SK-N-DZ (cell line): ENCODE measurements around the gene TRIM49C. TPM values are rescaled to one million over a fixed set of nuclear protein-coding genes. Genes with fewer than 3 reads are reported as not detected.
"Not testable (repeated sequence)": the region's sequence is repeated elsewhere in the genome, so short reads cannot be mapped to it uniquely, and the experiment has no call there.

Experiments
- DNase-seq: peaks from one replicate; pipeline ENCODE4 v3.0.0-alpha.2; 2015; ENCODE audit warnings: low spot score
- polyA plus RNA-seq, 2 experiments: library from polyadenylated mRNA; depleted of rRNA; stranded (reverse); fragments of >200 nt; gene quantifications; 2 replicates each; pipeline ENCODE4 v1.2.3, GENCODE V29; 2014
- small RNA-seq, 2 experiments: library from RNA; depleted of rRNA; stranded (forward); fragments of <200 nt; gene quantifications; one replicate each; pipeline ENCODE3, GENCODE V24; 2014

The TRIM49C gene
- not detected in 2 replicates for polyA plus RNA-seq (2014; cell fraction: cytosol; rRNA removed)
- not detected in 2 replicates for polyA plus RNA-seq (2014; cell fraction: nucleus; rRNA removed)

GRCh38 chr11:90030806-90031205 is at the start of gene TRIM49C:
Gene TRIM49C, plus strand, starts transcription at chr11:90031106. Its CDS starts 4,106 bp downstream, at chr11:90035212.
- DNase-seq, result not testable (repeated sequence)

- DNase-seq, result not testable (repeated sequence)
These were observed 6.7 kb upstream of the TRIM49C start for GRCh38 chr11:90024184-90024583.

GRCh38 chr11:90051591-90052209 is 20.8 kb downstream of the TRIM49C start:
- not testable (repeated sequence) for DNase-seq

GRCh38 chr11:90052311-90052710 is 21.4 kb downstream of the TRIM49C start:
- DNase-seq, result not testable (repeated sequence)

- DNase-seq, result not testable (repeated sequence)
These were observed 22.6 kb downstream of the TRIM49C start for GRCh38 chr11:90053545-90053944.

- DNase-seq, result not testable (repeated sequence)
These were observed 54.7 kb downstream of the TRIM49C start, which contains the start of gene UBTFL1 for GRCh38 chr11:90085650-90086049. Gene UBTFL1, plus strand, starts transcription at chr11:90085950. Its CDS starts 0 bp downstream, at chr11:90085950.

GRCh38 chr11:90088731-90089130 is 57.8 kb downstream of the TRIM49C start:
- DNase-seq, result peak; percentile 97

Small RNA genes lying within 50 kb of the gene (small RNA-seq; reads per million reads assigned to genes)
- 0 reads per million in 2 experiments for gene AP000827.1
